ENCODE data around the gene NIT2. TPM values are rescaled to one million over a fixed set of nuclear protein-coding genes. Genes with fewer than 3 reads are reported as not detected.
"Not testable (repeated sequence)": the region's sequence is repeated elsewhere in the genome, so short reads cannot be mapped to it uniquely, and the experiment has no call there.

Gene NIT2
- total and polyA plus RNA-seq, 9 of the 15 experiments (the other 6 are each of a cell fraction or from before 2014, with no cell fraction given): 11.4 to 62.2 (median 22.1) TPM

DNA sequence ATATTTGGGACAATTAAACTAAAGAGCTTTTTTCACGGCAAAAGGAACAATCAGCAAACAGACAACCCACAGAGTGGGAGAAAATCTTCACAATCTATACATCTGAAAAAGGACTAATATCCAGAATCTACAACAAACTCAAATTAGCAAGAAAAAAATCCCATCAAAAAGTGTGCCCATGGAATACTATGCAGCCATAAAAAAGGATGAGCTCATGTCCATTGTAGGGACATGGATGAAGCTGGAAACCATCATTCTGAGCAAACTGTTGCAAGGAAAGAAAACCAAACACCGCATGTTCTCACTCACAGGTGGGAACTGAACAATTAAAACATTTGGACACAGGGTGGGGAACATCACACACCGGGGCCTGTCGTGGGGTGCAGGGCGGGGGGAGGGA lies 7.2 kb upstream of the NIT2 start:
- BruUV-seq (replicated peaks); FAIRE-seq: not testable (repeated sequence)

DNA sequence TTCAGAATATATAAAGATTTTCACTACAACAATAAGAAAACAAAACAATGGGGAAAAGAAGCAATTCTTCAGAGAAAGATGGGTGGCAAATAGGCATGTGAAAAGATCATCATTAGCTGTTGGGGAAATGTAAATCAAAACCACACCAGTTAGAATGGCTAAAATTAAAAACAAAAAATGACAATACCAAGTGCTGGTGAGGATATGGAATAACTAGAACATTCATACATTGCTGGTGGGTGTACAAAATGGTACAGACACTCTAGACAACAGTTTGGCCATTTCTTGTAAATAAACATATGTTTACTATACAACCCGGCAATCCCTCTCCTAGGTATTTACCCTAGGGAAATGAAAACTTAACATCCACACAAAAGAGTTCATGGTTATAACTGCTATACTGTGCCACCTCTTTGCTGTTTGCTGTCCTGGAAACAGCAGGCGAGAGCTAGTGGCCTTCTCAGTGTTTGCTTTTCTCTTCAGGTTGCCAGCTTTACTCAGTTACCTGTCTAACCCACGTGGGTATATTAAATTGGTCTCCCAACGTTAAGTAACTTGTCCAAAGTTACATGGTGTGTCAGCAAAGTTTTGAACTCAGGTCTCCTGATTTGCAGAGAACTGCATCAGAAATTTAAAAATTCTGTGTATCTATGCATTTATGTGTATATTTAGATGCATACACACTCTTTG lies 4.6 kb upstream of the NIT2 start:
- 61% methylated on average over 4 of the region's 4 CpGs for WGBS (ENCODE audit: insufficient coverage, low coverage, missing lambda C conversion rate)
- H3K4me1 ChIP-seq (replicated peaks in 1 of 2; ENCODE audit: control insufficient read depth in 2 of 2, insufficient read depth in 2 of 2, low read length in 2 of 2): peaks cover 0 to 8% of the 10 kb centered on the region in 2 experiments; a peak in 2 of 5 replicates
- intact Hi-C loops (cut with micrococcal nuclease) (no loop called here), in situ Hi-C loops (cut with MboI) (no loop called here)
- no peaks in the 10 kb centered on the region for H4K20me1 ChIP-seq (replicated peaks; ENCODE audit: control insufficient read depth, insufficient read depth, low read length)
- no peak overlapping the region for H3K27ac ChIP-seq (ENCODE audit: extremely low read depth, low read depth, low read length)
- no peak overlapping the region for H3K4me2 ChIP-seq (ENCODE audit: insufficient read depth, low read length)
- no peak overlapping the region for H3K9ac ChIP-seq (ENCODE audit: insufficient read depth in 1 of 2, low read depth in 2 of 2, low read length in 2 of 2)
- H3K4me3 ChIP-seq: no peak overlapping the region
- no TSS peak for BruUV-seq (replicated peaks)
- H3K9me3 ChIP-seq (replicated peaks; ENCODE audit: control insufficient read depth, insufficient read depth, low read depth, low read length): no peaks in the 10 kb centered on the region
- ChIA-PET CTCF (ENCODE audit: low intra/inter-chr PET ratio) (no interaction called here), POLR2A (no interaction called here)
- H3K9me1 ChIP-seq (ENCODE audit: control insufficient read depth, insufficient read depth, low read length): no peaks in the 10 kb centered on the region
- H3K79me2 ChIP-seq (ENCODE audit: control insufficient read depth, insufficient read depth, low read length): peaks cover 2% of the 10 kb centered on the region; the same call in 2 of the 3 replicates
- H2AFZ ChIP-seq (ENCODE audit: low read depth, low read length): no peak overlapping the region
- FAIRE-seq: no peak
- H3K27me3 ChIP-seq (ENCODE audit: control insufficient read depth in 2 of 2, insufficient read depth in 2 of 2, low read length in 2 of 2): no peaks in the 10 kb centered on the region
- no peak for DNase-seq (ENCODE audit: extremely low read depth in 1 of 4, low spot score in 3 of 4)
- TF ChIP-seq TCFL5 (CRISPR knock-in tag; conservative IDR thresholded peaks at IDR 0.05): no peak
- no peak for TF ChIP-seq SREBF1 (IDR thresholded peaks at IDR 0.05; ENCODE audit: borderline replicate concordance, low read depth, low read length)
- TF ChIP-seq HNRNPH1 (optimal IDR thresholded peaks at IDR 0.05; ENCODE audit: low read depth, low read length): no peak
- no peak for TF ChIP-seq SRSF9 (IDR thresholded peaks at IDR 0.05; ENCODE audit: borderline replicate concordance, low read depth, low read length)
- no peak for TF ChIP-seq TCF7 (IDR thresholded peaks at IDR 0.05; ENCODE audit: borderline replicate concordance)
- TF ChIP-seq FIP1L1 (IDR thresholded peaks at IDR 0.05; ENCODE audit: low read depth, low read length, poor library complexity, severe bottlenecking): no peak
- TF ChIP-seq DNMT1 (IDR thresholded peaks at IDR 0.05): no peak
- TF ChIP-seq EP400 (IDR thresholded peaks at IDR 0.05): no peak
- no peak for TF ChIP-seq CBX3 (IDR thresholded peaks at IDR 0.05; ENCODE audit: borderline replicate concordance in 1 of 2, low read length in 2 of 2)
- H3K36me3 ChIP-seq (ENCODE audit: control insufficient read depth, insufficient read depth, low read length): peaks cover 13% of the 10 kb centered on the region; the same call in 1 of the 3 replicates
- ATAC-seq: no peak

More for the DNA sequence above, 7.2 kb upstream of the NIT2 start:
- CTCF ChIA-PET (ENCODE audit: low intra/inter-chr PET ratio); H3K9ac ChIP-seq (ENCODE audit: insufficient read depth in 1 of 2, low read depth in 2 of 2, low read length in 2 of 2); H3K9me1 ChIP-seq (ENCODE audit: control insufficient read depth, insufficient read depth, low read length); H3K4me1 ChIP-seq (replicated peaks in 1 of 2; ENCODE audit: control insufficient read depth in 2 of 2, insufficient read depth in 2 of 2, low read length in 2 of 2); H2AFZ ChIP-seq (ENCODE audit: low read depth, low read length); POLR2A ChIA-PET; DNase-seq (ENCODE audit: extremely low read depth in 1 of 4, low spot score in 3 of 4); H3K27ac ChIP-seq (ENCODE audit: extremely low read depth, low read depth, low read length); H3K27me3 ChIP-seq (ENCODE audit: control insufficient read depth in 2 of 2, insufficient read depth in 2 of 2, low read length in 2 of 2); H3K79me2 ChIP-seq (ENCODE audit: control insufficient read depth, insufficient read depth, low read length); ATAC-seq; H3K9me3 ChIP-seq (replicated peaks; ENCODE audit: control insufficient read depth, insufficient read depth, low read depth, low read length); in situ Hi-C loops (cut with MboI); intact Hi-C loops (cut with micrococcal nuclease); H3K4me3 ChIP-seq; H3K4me2 ChIP-seq (ENCODE audit: insufficient read depth, low read length); H4K20me1 ChIP-seq (replicated peaks; ENCODE audit: control insufficient read depth, insufficient read depth, low read length): not testable (repeated sequence)
- TF ChIP-seq KDM1A (IDR thresholded peaks at IDR 0.05) (0 out of 4 replicates have a peak, but pooled peaks of 1 of the 2 experiments have one; percentile 23), BCOR (IDR thresholded peaks at IDR 0.05) (peak; percentile 77), ZNF146 (CRISPR knock-in tag; IDR thresholded peaks at IDR 0.05; ENCODE audit: unreplicated experiment) (peak; percentile 95)
- 100% methylated on average over 5 of the region's 5 CpGs for WGBS (ENCODE audit: insufficient coverage, low coverage, missing lambda C conversion rate)
- peaks cover 32% of the 10 kb centered on the region; the same call in 1 of the 3 replicates for H3K36me3 ChIP-seq (ENCODE audit: control insufficient read depth, insufficient read depth, low read length)
